HG03442 (cell line): Measurements from ENCODE around the gene PREX1.
A peak's percentile ranks its signal among the peaks of the same experiment; 100 is the strongest.
"Not testable (repeated sequence)": the region's sequence is repeated elsewhere in the genome, so short reads cannot be mapped to it uniquely, and the experiment has no call there.

Experiments used
- ATAC-seq: cut with Tn5 transposase; IDR thresholded peaks from one replicate; pipeline ENCODE4 v1.9.1; 2021; ENCODE audit warnings: mild to moderate bottlenecking, moderate library complexity; ENCODE audit not compliant: unreplicated experiment

The PREX1 gene

GRCh38 chr20:48779435-48779834 lies 48.4 kb downstream of the PREX1 start:
- ATAC-seq, result no peak

GRCh38 chr20:48777821-48778220 lies 50.0 kb downstream of the PREX1 start:
- ATAC-seq, result no peak

GRCh38 chr20:48777005-48777404 lies 50.8 kb downstream of the PREX1 start:
- no peak for ATAC-seq

- ATAC-seq, result no peak
Observed at GRCh38 chr20:48776306-48776705, 51.5 kb downstream of the PREX1 start.

- not testable (repeated sequence) for ATAC-seq
Observed at GRCh38 chr20:48775545-48775944, 52.3 kb downstream of the PREX1 start.

GRCh38 chr20:48774696-48775095 lies 53.1 kb downstream of the PREX1 start:
- no peak for ATAC-seq

- ATAC-seq, result no peak
Observed at GRCh38 chr20:48773837-48774418, 53.9 kb downstream of the PREX1 start.

GRCh38 chr20:48772183-48772976 lies 55.4 kb downstream of the PREX1 start:
- ATAC-seq, result no peak

- no peak for ATAC-seq
Observed at GRCh38 chr20:48771542-48771941, 56.3 kb downstream of the PREX1 start.

GRCh38 chr20:48770700-48771442 lies 56.9 kb downstream of the PREX1 start:
- ATAC-seq, result no peak

GRCh38 chr20:48769069-48769983 lies 58.5 kb downstream of the PREX1 start:
- ATAC-seq, result peak; percentile 36

- ATAC-seq, result no peak
Observed at GRCh38 chr20:48766961-48767960, 60.5 kb downstream of the PREX1 start.

GRCh38 chr20:48766205-48766604 lies 61.6 kb downstream of the PREX1 start:
- no peak for ATAC-seq

- ATAC-seq, result no peak
Observed at GRCh38 chr20:48765359-48765758, 62.4 kb downstream of the PREX1 start.

GRCh38 chr20:48763216-48763914 lies 64.4 kb downstream of the PREX1 start:
- ATAC-seq, result no peak

GRCh38 chr20:48761874-48762273 lies 65.9 kb downstream of the PREX1 start:
- no peak for ATAC-seq

- ATAC-seq, result no peak
Observed at GRCh38 chr20:48761023-48761785, 66.6 kb downstream of the PREX1 start.

- peak; percentile 46 for ATAC-seq
Observed at GRCh38 chr20:48760403-48760983, 67.3 kb downstream of the PREX1 start.
